Measurements from ENCODE around the gene OR13J1.

Gene OR13J1

GRCh38 chr9:35845824-35846771, 24.1 kb downstream of the OR13J1 start:
- H2AK5ac ChIP-seq (ENCODE audit: low read length, severe bottlenecking) = no peak overlapping the region
- H4K91ac ChIP-seq (ENCODE audit: low read length) = peak overlapping the region; percentile 79
- peaks cover 21 to 27% of the 10 kb centered on the region in 2 experiments for H3K36me3 ChIP-seq (ENCODE audit: control insufficient read depth in 1 of 2, insufficient read depth in 2 of 2, low read depth in 1 of 2, low read length in 2 of 2)
- no peak overlapping the region for H2AFZ ChIP-seq (ENCODE audit: low read depth, low read length)
- H3K18ac ChIP-seq (ENCODE audit: low read depth in 1 of 2, low read length in 2 of 2) = peak overlapping the region in 1 of 2 experiments; percentile 37
- H3K4me1 ChIP-seq (ENCODE audit: control insufficient read depth, insufficient read depth, low read depth, low read length) = peaks cover 4% of the 10 kb centered on the region
- no peak overlapping the region for H2BK5ac ChIP-seq (ENCODE audit: low read depth, low read length, poor library complexity, severe bottlenecking)
- H2BK15ac ChIP-seq (ENCODE audit: low read depth, poor library complexity, severe bottlenecking) = no peak overlapping the region
- H3K27me3 ChIP-seq (ENCODE audit: control insufficient read depth in 1 of 2, insufficient read depth in 1 of 2, low read length in 2 of 2) = no peaks in the 10 kb centered on the region
- H3K4me2 ChIP-seq (ENCODE audit: low read length, poor library complexity, severe bottlenecking) = no peak overlapping the region
- H3K14ac ChIP-seq (ENCODE audit: low read length in 2 of 2) = peak overlapping the region in 1 of 2 experiments; percentile 68
- no peak overlapping the region for H4K8ac ChIP-seq (ENCODE audit: low read length)
- 42% methylated on average over 50 of the region's 53 CpGs for WGBS
- H3K4me3 ChIP-seq (ENCODE audit: insufficient read depth in 1 of 2, low read depth in 1 of 2, low read length in 2 of 2) = no peak overlapping the region
- peak overlapping the region; percentile 7 for H3K9ac ChIP-seq (ENCODE audit: low read length)
- no peak overlapping the region for H2BK120ac ChIP-seq (ENCODE audit: low read depth, low read length)
- DNase-seq = no peak
- peak overlapping the region in 1 of 2 experiments; percentile 75 for H3K23ac ChIP-seq (ENCODE audit: low read length in 2 of 2)
- no peaks in the 10 kb centered on the region for H3K9me3 ChIP-seq (ENCODE audit: control insufficient read depth, low read length)
- H3K4ac ChIP-seq (ENCODE audit: low read depth in 1 of 2, low read length in 2 of 2) = peak overlapping the region in 1 of 2 experiments; percentile 28
- peak overlapping the region in 1 of 2 experiments; percentile 58 for H2BK12ac ChIP-seq (ENCODE audit: low read length in 2 of 2)
- H3K27ac ChIP-seq (ENCODE audit: low read length, poor library complexity, severe bottlenecking) = no peak overlapping the region
- peaks cover 2% of the 10 kb centered on the region for H3K79me1 ChIP-seq (replicated peaks; ENCODE audit: low read length, poor library complexity, severe bottlenecking)

GRCh38 chr9:35844628-35845270, 25.5 kb downstream of the OR13J1 start:
- Histone ChIP-seq H3K79me1 (replicated peaks; ENCODE audit: low read length, poor library complexity, severe bottlenecking) (peaks cover 2% of the 10 kb centered on the region), H3K4ac (ENCODE audit: low read depth in 1 of 2, low read length in 2 of 2) (no peak overlapping the region), H3K4me1 (ENCODE audit: control insufficient read depth, insufficient read depth, low read depth, low read length) (peaks cover 4% of the 10 kb centered on the region), H3K4me2 (ENCODE audit: low read length, poor library complexity, severe bottlenecking) (no peak overlapping the region), H3K4me3 (ENCODE audit: insufficient read depth in 1 of 2, low read depth in 1 of 2, low read length in 2 of 2) (peak overlapping the region in 1 of 2 experiments; percentile 31), H2AK5ac (ENCODE audit: low read length, severe bottlenecking) (no peak overlapping the region), H4K91ac (ENCODE audit: low read length) (no peak overlapping the region), H2BK15ac (ENCODE audit: low read depth, poor library complexity, severe bottlenecking) (no peak overlapping the region), H3K14ac (ENCODE audit: low read length in 2 of 2) (no peak overlapping the region), H3K18ac (ENCODE audit: low read depth in 1 of 2, low read length in 2 of 2) (no peak overlapping the region), H3K23ac (ENCODE audit: low read length in 2 of 2) (no peak overlapping the region), H3K36me3 (ENCODE audit: control insufficient read depth in 1 of 2, insufficient read depth in 2 of 2, low read depth in 1 of 2, low read length in 2 of 2) (peaks cover 21 to 28% of the 10 kb centered on the region in 2 experiments), H4K8ac (ENCODE audit: low read length) (no peak overlapping the region), H3K9ac (ENCODE audit: low read length) (peak overlapping the region; percentile 65), H3K27me3 (ENCODE audit: control insufficient read depth in 1 of 2, insufficient read depth in 1 of 2, low read length in 2 of 2) (no peaks in the 10 kb centered on the region), H3K27ac (ENCODE audit: low read length, poor library complexity, severe bottlenecking) (no peak overlapping the region), H2BK120ac (ENCODE audit: low read depth, low read length) (no peak overlapping the region), H2BK12ac (ENCODE audit: low read length in 2 of 2) (no peak overlapping the region), H3K9me3 (ENCODE audit: control insufficient read depth, low read length) (no peaks in the 10 kb centered on the region), H2BK5ac (ENCODE audit: low read depth, low read length, poor library complexity, severe bottlenecking) (no peak overlapping the region), H2AFZ (ENCODE audit: low read depth, low read length) (no peak overlapping the region)
- peak; percentile 84 for DNase-seq
- 49% methylated on average over 7 of the region's 7 CpGs for WGBS

GRCh38 chr9:35842795-35843194, 27.4 kb downstream of the OR13J1 start:
- Histone ChIP-seq H2AK5ac (ENCODE audit: low read length, severe bottlenecking) (no peak overlapping the region), H3K9me3 (ENCODE audit: control insufficient read depth, low read length) (no peaks in the 10 kb centered on the region)

More at GRCh38 chr9:35842795-35843194, 27.4 kb downstream of the OR13J1 start:
- H3K9ac ChIP-seq (ENCODE audit: low read length) = no peak overlapping the region
- H2BK12ac ChIP-seq (ENCODE audit: low read length in 2 of 2) = no peak overlapping the region
- no peak overlapping the region for H3K27ac ChIP-seq (ENCODE audit: low read length, poor library complexity, severe bottlenecking)
- H4K8ac ChIP-seq (ENCODE audit: low read length) = no peak overlapping the region
- H2AFZ ChIP-seq (ENCODE audit: low read depth, low read length) = no peak overlapping the region
- DNase-seq = no peak
- no peak overlapping the region for H3K4me3 ChIP-seq (ENCODE audit: insufficient read depth in 1 of 2, low read depth in 1 of 2, low read length in 2 of 2)
- no peak overlapping the region for H3K18ac ChIP-seq (ENCODE audit: low read depth in 1 of 2, low read length in 2 of 2)
- H3K14ac ChIP-seq (ENCODE audit: low read length in 2 of 2) = no peak overlapping the region
- no peak overlapping the region for H4K91ac ChIP-seq (ENCODE audit: low read length)
- 74% methylated on average over 3 of the region's 3 CpGs for WGBS
- H3K4me1 ChIP-seq (ENCODE audit: control insufficient read depth, insufficient read depth, low read depth, low read length) = peaks cover under 1% of the 10 kb centered on the region
- H3K23ac ChIP-seq (ENCODE audit: low read length in 2 of 2) = no peak overlapping the region
- peaks cover 14 to 28% of the 10 kb centered on the region in 2 experiments for H3K36me3 ChIP-seq (ENCODE audit: control insufficient read depth in 1 of 2, insufficient read depth in 2 of 2, low read depth in 1 of 2, low read length in 2 of 2)
- no peaks in the 10 kb centered on the region for H3K27me3 ChIP-seq (ENCODE audit: control insufficient read depth in 1 of 2, insufficient read depth in 1 of 2, low read length in 2 of 2)
- H2BK5ac ChIP-seq (ENCODE audit: low read depth, low read length, poor library complexity, severe bottlenecking) = no peak overlapping the region
- no peak overlapping the region for H3K4ac ChIP-seq (ENCODE audit: low read depth in 1 of 2, low read length in 2 of 2)
- peaks cover 2% of the 10 kb centered on the region for H3K79me1 ChIP-seq (replicated peaks; ENCODE audit: low read length, poor library complexity, severe bottlenecking)
- H3K4me2 ChIP-seq (ENCODE audit: low read length, poor library complexity, severe bottlenecking) = no peak overlapping the region
- H2BK15ac ChIP-seq (ENCODE audit: low read depth, poor library complexity, severe bottlenecking) = no peak overlapping the region
- no peak overlapping the region for H2BK120ac ChIP-seq (ENCODE audit: low read depth, low read length)

Data from mesenchymal stem cell (in vitro differentiated cells and primary cell).